Breast epithelium (tissue), 4 donors: ENCODE measurements around the gene ZNF619. TPM values are rescaled to one million over a fixed set of nuclear protein-coding genes. Genes with fewer than 3 reads are reported as not detected.

Experiments
- DNase-seq, 2 donors: peaks; one replicate each; pipeline ENCODE4 v3.0.0-alpha.2; 2019; ENCODE audit warnings: low spot score in 2 of 2
- H3K27ac ChIP-seq, 2 donors: fragments of 200-600 bp; sonication (generic) in 1 of 2; one replicate each; pipeline ENCODE4 v1.5.1; 2016 to 2019; ENCODE audit warnings: mild to moderate bottlenecking in 1 of 2
- H3K27me3 ChIP-seq, 2 donors: fragments of 200-600 bp; sonication (generic) in 1 of 2; one replicate each; pipeline versions ENCODE4 v1.5.1 to v1.6.0; 2017 to 2019; ENCODE audit warnings: control low read depth in 1 of 2, mild to moderate bottlenecking in 1 of 2
- H3K36me3 ChIP-seq: fragments of 200-600 bp; one replicate; pipeline ENCODE4 v1.5.1; 2019
- H3K4me1 ChIP-seq, 2 donors: fragments of 200-600 bp; sonication (generic); one replicate each; pipeline ENCODE4 v1.5.1; 2016 to 2019; ENCODE audit warnings: control low read depth in 1 of 2
- H3K4me3 ChIP-seq, 3 donors: fragments of 200-600 bp; sonication (generic); 1 replicate in 2 of 3; 2 replicates in 1 of 3; pipeline ENCODE4 v1.5.1; 2016 to 2019; ENCODE audit warnings: mild to moderate bottlenecking in 3 of 3, moderate library complexity in 2 of 3
- H3K9me3 ChIP-seq, 2 donors: fragments of 200-600 bp; sonication (generic) in 1 of 2; one replicate each; pipeline ENCODE4 v1.5.1; 2016 to 2019; ENCODE audit warnings: control low read depth in 1 of 2
- CTCF ChIP-seq, 3 donors: fragments of 450-650 bp; IDR thresholded peaks; one replicate each; pipeline ENCODE4 v1.5.1; 2016 to 2017; ENCODE audit warnings: antibody characterized with exemption in 3 of 3, mild to moderate bottlenecking in 3 of 3, moderate library complexity in 3 of 3
- POLR2A ChIP-seq: fragments of 450-650 bp; IDR thresholded peaks from one replicate; pipeline ENCODE4 v1.6.1; 2016; ENCODE audit warnings: antibody characterized with exemption, mild to moderate bottlenecking, moderate library complexity
- POLR2AphosphoS5 ChIP-seq, 3 donors: sonication (generic); formaldehyde crosslinking; IDR thresholded peaks; one replicate each; pipeline ENCODE4 v1.6.1; 2017; ENCODE audit warnings: antibody characterized with exemption in 3 of 3
- intact Hi-C: fragments of 100-400 bp; cut with DNase I; formaldehyde crosslinking; loops from one replicate; pipeline ENCODE4 v1.15.1; 2023; ENCODE audit warnings: low total_unique reads
- total RNA-seq, 3 donors: library from RNA; depleted of rRNA; stranded (reverse); fragments of >200 nt; gene quantifications; one replicate each; pipeline ENCODE4 v1.1.0, GENCODE V29; 2016

ZNF619 gene
- total RNA-seq, 3 donors from 2014 or later = 4.8 to 8.3 (median 6.2) TPM

GRCh38 chr3:40465111-40465407 lies 11.9 kb upstream of the ZNF619 start:
- Histone ChIP-seq H3K4me1 (no peaks in the 10 kb centered on the region), H3K36me3 (peaks cover 5% of the 10 kb centered on the region), H3K27me3 (no peaks in the 10 kb centered on the region), H3K27ac (no peak overlapping the region), H3K9me3 (no peaks in the 10 kb centered on the region), H3K4me3 (no peak overlapping the region)
- DNase-seq = no peak
- no peak for TF ChIP-seq POLR2A
- TF ChIP-seq POLR2AphosphoS5 (IDR thresholded peaks at IDR 0.05) = no peak
- intact Hi-C loops = no loop called here

GRCh38 chr3:40465456-40465855 lies 11.5 kb upstream of the ZNF619 start:
- Histone ChIP-seq H3K4me1 (no peaks in the 10 kb centered on the region), H3K4me3 (no peak overlapping the region), H3K9me3 (no peaks in the 10 kb centered on the region), H3K36me3 (peaks cover 5% of the 10 kb centered on the region), H3K27ac (no peak overlapping the region), H3K27me3 (no peaks in the 10 kb centered on the region)
- TF ChIP-seq POLR2AphosphoS5 (IDR thresholded peaks at IDR 0.05) = no peak
- TF ChIP-seq POLR2A = no peak
- no peak for TF ChIP-seq CTCF (IDR thresholded peaks at IDR 0.05)
- no peak for DNase-seq
- intact Hi-C loops = no loop called here

DNA sequence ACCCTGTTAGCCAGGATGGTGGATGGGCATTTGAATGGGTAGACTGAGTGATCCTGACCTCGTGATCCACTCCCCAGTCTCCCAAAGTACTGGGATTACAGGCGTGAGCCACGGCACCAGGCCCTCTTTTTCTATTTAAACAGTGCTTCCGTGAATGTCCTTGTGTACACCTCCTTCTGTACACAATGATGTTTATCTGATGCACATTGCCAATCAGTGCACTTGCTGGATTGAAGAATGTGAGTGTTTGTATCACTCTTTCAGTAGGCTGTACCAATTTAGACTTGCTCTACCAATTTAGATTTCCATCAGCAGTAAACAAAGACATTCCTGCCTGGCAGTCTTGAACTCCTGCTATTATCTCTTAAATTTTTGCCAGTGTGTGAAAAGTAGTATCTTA lies 8.9 kb upstream of the ZNF619 start:
- intact Hi-C loops = no loop called here
- H3K9me3 ChIP-seq = no peaks in the 10 kb centered on the region
- TF ChIP-seq POLR2A = no peak
- TF ChIP-seq POLR2AphosphoS5 (IDR thresholded peaks at IDR 0.05) = no peak
- TF ChIP-seq CTCF (IDR thresholded peaks at IDR 0.05) = no peak
- H3K4me1 ChIP-seq = no peaks in the 10 kb centered on the region
- H3K4me3 ChIP-seq = no peak overlapping the region
- no peak for DNase-seq
- peaks cover 2% of the 10 kb centered on the region for H3K36me3 ChIP-seq
- H3K27ac ChIP-seq = peak overlapping the region in 1 of 2 donors; percentile 21
- no peaks in the 10 kb centered on the region for H3K27me3 ChIP-seq

DNA sequence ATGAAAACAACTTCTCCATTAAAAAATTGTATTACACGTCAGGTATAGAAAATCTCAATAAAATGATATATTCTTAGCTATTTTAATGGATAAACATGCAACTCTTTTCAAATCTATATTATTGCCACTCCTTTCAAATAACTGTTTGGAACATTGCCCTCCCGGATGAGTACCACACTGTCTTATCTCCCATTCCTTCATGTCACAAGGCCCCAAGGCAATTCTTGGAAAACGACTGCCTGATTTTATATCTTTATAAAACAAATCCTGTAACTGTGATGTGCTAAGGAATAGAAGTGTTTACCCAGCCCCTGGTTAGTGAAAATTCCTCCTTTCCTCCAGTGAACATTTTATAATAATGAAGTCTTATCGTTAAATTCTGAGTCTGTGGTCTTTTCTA lies 6.2 kb upstream of the ZNF619 start:
- no peak for DNase-seq
- Histone ChIP-seq H3K9me3 (no peaks in the 10 kb centered on the region), H3K4me3 (no peak overlapping the region), H3K4me1 (no peaks in the 10 kb centered on the region), H3K27me3 (no peaks in the 10 kb centered on the region), H3K36me3 (no peaks in the 10 kb centered on the region), H3K27ac (no peak overlapping the region)
- TF ChIP-seq POLR2AphosphoS5 (IDR thresholded peaks at IDR 0.05) (no peak), POLR2A (no peak), CTCF (IDR thresholded peaks at IDR 0.05) (no peak)
- intact Hi-C loops = no loop called here

GRCh38 chr3:40477666-40478065 lies 744 bp downstream of the ZNF619 start:
- Histone ChIP-seq H3K9me3 (no peaks in the 10 kb centered on the region), H3K4me1 (no peaks in the 10 kb centered on the region), H3K4me3 (peak overlapping the region; percentile 84 to 97 (median 89)), H3K36me3 (no peaks in the 10 kb centered on the region), H3K27me3 (no peaks in the 10 kb centered on the region), H3K27ac (no peak overlapping the region)
- no peak for DNase-seq
- no peak for TF ChIP-seq CTCF (IDR thresholded peaks at IDR 0.05)
- intact Hi-C loops = no loop called here

DNA sequence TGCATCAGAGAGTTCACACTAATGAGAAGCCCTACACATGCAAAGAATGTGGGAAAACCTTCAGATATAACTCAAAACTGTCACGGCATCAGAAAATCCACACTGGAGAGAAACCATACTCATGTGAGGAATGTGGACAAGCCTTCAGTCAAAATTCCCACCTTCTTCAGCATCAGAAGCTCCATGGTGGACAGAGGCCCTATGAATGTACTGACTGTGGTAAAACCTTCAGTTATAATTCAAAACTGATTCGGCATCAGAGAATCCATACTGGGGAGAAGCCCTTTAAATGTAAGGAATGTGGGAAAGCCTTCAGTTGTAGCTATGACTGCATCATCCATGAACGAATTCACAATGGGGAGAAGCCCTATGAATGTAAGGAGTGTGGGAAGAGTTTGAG lies 10.2 kb downstream of the ZNF619 start:
- Histone ChIP-seq H3K4me3 (no peak overlapping the region), H3K4me1 (no peaks in the 10 kb centered on the region), H3K27ac (no peak overlapping the region), H3K36me3 (peaks cover 18% of the 10 kb centered on the region), H3K9me3 (peaks cover 23 to 28% of the 10 kb centered on the region in 2 donors), H3K27me3 (no peaks in the 10 kb centered on the region)
- intact Hi-C loops = no loop called here
- TF ChIP-seq POLR2AphosphoS5 (IDR thresholded peaks at IDR 0.05) = no peak
- no peak for DNase-seq
